Stimulated activated CD4-positive, alpha-beta T cell treated with anti-CD3 and anti-CD28 coated beads, Interleukin-1b, Interleukin-23, amount 100 ng/mL, for 24 hours (primary cell): ENCODE results near the gene GLIPR1L1.
"Not testable (repeated sequence)": the region's sequence is repeated elsewhere in the genome, so short reads cannot be mapped to it uniquely, and the experiment has no call there.

Experiments used
- DNase-seq, 4 experiments: peaks; one replicate each; pipeline ENCODE4 v3.0.0-alpha.2; 2020; ENCODE audit warnings: low read depth in 4 of 4, low spot score in 1 of 4

Gene GLIPR1L1, protein sequence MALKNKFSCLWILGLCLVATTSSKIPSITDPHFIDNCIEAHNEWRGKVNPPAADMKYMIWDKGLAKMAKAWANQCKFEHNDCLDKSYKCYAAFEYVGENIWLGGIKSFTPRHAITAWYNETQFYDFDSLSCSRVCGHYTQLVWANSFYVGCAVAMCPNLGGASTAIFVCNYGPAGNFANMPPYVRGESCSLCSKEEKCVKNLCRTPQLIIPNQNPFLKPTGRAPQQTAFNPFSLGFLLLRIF

DNA sequence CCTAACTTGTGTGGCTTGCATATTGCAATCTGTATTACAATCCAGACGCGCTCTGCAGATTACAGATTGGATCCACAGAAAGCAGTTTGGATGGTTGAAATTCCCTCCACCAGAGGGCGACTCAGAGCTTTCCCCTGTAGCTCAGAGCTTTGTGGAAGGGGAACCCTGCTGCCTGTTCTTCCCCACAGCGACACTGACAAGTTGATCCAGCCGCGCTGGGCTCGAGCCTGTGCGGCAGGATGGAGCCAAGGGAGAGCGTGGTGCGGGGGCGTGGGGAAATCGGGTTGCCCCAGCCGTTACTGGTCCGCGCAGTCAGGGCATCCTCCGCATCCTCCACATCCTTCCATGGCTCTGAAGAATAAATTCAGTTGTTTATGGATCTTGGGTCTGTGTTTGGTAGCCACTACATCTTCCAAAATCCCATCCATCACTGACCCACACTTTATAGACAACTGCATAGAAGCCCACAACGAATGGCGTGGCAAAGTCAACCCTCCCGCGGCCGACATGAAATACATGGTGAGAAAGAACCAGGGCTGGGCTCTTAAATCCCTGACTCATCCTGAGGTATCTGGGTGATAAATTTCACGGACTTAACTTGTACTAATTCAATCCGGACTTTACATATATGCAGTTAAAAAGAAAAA is at the start of gene GLIPR1L1:
Gene GLIPR1L1 (plus strand): TSS at position 287 of the 647 bp plus-strand sequence. CDS start 59 bp downstream, at position 346.
- peak; percentile 71 to 73 (median 72) for DNase-seq

DNA sequence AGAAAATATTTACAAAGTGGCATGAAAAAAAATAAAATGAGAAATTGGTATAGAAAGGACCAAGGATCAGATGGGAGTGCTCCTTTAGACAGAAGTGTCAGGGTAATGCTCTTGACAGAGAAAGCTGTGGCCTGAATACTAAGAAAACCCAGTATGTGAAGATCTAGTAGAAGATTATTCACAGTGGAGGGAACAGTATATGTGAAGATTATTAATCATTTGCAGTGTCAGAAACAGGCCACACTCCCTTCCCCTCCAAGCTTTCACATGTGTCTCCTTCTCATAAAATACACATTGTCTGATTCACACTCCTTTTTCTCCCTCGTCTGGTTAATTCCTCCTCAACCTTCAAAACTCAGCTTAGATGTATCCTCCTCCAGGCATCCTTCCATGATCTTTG is 45.6 kb upstream of the GLIPR1L1 start:
- DNase-seq: no peak

DNA sequence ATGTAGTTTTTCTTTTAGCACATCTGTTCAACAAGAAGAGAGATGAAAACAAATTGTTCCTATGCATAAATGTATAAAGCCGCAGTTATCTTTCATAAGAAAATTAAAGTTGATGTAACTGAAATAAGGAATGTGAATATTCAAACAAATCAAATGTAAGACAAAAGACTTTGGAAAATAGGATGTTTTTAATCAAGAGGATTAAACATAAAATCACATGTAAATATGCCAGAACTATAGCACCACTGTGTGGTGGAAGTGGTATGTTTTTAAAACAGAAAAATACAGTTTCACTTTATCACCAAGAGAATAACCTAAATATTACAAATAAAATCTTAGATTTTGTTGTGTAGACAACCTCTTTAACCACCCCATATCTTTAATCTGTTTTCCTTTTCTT is 44.7 kb upstream of the GLIPR1L1 start:
- DNase-seq: no peak

DNA sequence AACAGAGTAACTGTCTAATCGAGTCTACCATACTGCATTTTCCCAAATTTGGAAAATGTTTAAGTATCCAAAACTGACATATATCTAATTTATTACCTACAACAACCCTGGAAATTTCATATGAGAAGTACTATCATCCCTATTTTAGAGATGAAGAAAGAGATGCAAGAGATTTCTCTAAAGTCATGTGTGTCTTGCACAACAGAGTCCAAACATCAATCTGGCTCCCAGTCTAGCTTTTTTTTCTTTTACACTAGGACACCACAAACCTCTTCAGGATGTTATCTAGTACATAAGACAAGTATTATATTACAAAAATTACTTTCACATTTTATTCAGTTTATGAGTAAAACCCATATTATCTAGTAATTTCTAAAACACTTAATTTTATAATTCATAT is 43.5 kb upstream of the GLIPR1L1 start:
- no peak for DNase-seq

DNA sequence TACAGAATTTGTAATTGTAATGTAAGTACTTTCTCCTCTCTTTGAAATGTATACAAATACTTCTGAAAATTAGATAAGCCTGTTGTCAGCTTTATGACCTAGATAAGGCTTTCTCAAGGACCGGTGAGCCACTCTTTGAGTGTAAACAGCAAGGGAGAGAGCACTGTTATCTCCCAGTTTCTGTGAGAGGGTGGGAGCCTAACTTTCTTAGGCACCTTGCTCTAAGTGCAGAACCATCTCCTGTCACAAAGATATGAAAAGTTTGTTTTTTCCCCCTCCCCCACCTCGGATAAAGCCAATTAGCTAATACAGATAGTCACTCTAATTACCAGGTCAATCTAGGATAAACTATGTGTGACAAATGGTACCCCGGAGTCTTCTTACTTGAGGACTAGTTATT is 40.1 kb upstream of the GLIPR1L1 start:
- DNase-seq: no peak

DNA sequence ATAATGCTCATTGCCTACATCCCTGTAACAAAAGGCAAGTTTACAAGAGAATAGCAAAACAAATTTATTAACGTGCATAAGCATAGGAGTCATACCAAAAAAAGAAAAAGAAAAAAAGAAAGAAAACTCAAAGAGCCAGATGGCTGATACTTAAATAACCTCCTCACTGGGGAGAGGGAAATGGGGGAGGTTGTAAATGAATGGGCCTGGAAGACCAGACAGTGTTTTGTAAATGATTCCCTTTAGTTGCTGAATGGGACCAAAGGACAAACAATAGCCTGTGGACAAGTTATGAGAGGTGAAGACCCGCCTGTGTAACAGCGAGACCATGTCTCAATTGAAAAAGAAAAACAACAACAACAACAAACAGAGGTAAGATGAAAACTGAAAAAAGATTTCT is 39.7 kb upstream of the GLIPR1L1 start:
- DNase-seq: no peak

DNA sequence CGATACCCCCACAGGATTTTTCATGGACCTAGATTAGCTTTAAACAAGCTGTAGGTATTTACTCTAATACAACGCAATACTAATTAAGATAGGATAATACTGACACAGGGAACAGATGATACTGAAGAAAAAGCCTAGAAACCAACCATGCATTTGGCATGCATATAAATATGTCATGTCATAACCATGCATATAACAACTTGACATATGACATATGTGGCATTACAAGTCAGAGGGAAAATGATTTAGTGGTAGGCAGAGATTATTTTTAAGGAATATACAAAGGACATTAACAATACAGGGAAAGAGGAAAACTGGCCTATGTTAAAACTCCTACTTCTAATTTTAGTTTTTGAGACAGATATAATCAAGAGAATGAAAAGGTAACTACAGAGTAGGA is 32.2 kb upstream of the GLIPR1L1 start:
- no peak for DNase-seq

DNA sequence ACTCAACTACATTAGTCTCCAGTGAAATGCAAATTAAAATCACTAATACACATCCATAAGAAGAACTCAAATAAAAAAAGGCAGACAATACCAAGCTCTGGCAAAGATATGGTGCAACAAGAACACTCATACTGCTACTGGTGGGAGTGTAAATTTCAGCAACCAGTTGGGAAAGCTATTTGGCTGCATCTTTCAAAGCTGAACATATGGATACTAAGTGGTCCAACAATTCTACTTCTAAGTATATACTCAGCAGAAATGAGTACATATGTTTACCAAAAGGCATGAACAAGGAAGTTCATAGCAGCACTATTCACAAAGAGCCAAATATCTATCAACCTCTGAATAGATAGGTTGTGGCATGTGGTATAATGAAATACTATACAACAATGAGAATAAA is 31.7 kb upstream of the GLIPR1L1 start:
- no peak for DNase-seq

DNA sequence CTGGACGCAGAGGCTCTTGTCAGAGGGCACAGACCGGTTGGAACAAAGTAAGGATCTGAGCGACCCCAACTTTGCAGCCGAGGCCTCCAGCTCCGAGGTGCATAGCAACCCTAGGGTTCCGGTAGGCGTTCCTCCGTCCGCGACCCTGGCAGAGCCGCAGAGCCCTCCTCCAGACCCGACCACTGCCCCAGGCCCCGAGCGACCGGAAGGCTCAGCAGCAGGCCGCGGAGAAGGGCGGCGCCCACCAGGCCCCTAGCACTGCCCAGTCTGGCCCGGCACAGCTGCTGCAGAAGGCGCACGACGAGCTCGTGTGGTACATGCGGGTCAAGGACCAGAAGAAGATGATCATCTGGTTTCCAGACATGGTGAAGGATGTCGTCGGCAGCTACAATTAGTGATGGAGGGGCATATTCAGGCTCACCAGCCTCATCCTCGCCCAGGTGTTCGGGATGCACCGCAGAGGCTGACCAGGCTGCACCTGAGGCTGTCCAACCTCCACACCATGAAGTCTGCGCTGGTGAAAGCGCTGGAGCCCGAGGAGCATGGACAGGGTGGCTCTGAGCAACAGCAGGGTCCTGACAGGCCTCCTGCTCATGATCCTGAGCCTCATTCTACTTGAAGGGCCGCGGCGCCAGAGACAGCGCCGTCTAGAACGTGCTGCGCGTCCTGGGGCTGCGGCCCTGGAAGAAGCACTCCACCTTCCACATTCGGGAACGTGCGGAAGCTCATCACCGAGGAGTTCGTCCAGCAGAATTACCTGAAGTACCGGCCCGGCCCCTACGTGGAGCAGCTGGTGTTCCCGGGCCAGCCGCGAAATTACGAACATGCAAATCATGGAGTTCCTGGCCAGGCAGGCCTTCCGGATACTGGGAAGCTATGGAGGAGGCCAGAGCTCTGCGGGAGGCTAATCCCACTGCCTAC is 28.8 kb upstream of the GLIPR1L1 start:
- no peak for DNase-seq

DNA sequence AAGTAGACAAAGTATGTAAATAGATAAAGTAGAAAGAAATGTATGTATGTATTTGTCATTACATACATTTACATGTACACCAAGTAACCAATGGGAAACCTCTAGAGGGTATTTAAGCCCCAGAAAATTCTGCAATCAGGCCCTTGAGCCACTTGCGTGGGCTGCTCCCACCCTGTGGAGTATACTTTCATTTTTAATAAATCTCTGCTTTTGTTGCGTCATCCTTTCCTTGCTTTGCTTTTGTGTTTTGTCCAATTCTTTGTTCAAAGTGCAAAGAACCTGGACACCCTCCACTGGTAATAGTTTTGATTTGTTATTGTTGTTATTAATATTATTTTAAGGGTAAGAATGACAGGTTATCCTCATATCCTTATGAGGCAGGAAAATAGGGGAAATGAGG is 26.2 kb upstream of the GLIPR1L1 start:
- no peak for DNase-seq

DNA sequence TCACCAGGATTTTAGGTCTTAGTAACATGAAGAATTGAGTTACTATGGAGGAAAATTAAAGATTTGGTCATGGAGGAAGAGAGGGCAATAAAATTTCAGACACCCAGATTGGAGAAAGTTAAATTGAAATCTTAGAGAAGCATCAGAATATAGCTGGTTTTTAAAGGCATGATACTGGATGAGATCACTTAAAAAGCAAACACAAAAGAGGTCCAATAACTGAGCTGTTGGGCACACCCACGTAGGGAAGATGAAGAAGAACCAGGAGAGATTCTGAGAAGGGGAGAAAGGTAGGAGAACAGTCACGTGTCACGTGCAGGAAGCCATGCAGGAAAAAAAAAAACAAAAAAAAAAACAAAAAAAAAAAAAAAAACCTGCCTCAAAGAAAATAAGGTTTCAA is 23.1 kb upstream of the GLIPR1L1 start:
- no peak for DNase-seq

DNA sequence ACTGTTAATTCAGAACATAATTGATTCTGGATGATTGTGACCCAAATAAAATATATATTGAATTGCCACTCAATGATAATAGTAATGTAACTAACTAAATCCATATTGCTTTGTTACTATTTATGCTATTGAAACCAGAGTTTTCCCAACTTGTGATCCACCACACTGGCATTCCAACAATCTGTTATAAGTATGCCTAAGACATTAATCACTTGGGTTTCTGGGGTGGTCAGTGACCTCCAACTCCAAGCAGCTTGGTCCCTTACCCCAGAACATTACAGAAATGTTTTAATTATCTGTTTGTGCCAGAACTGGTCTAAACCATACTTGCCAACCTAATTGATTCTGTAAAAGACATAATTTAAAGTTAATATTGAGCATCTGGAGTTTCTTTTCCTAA is 19.0 kb upstream of the GLIPR1L1 start:
- DNase-seq: no peak

DNA sequence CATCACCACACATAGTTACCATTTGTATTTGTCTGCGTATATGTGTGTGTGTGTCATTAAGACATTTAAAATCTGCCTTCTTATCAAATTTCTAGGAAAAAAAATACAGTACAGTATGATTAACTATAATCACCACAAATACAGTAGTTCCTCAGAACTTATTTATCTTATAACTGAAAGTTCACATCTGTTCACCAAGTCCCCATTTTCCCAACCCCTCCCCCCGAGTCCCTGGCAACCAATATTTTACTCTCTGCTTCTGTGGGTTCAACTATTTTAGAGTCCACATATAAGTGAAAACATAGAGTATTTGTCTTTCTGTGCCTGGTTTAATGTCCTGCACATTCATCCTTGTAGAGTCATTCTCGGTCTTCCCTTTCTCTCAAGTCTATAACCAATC is 16.7 kb upstream of the GLIPR1L1 start:
- no peak for DNase-seq

DNA sequence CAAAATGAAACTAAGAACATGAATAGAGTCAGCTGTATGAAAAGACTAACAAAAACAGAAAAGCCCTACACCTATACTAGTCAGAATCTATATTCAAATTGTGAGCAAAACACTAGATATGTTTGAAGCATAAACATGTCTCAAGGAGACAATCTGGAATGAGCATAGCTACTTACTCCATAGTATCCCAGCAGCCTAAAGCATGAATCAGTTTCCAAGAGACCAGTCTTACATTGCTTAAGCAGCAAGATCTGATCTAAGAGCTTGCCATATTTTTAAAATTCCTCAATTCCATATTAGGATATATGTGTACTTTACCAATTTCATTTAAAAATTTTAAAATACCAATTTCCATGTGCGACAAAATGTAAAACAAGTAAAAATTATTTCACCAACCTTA is 12.0 kb upstream of the GLIPR1L1 start:
- no peak for DNase-seq

DNA sequence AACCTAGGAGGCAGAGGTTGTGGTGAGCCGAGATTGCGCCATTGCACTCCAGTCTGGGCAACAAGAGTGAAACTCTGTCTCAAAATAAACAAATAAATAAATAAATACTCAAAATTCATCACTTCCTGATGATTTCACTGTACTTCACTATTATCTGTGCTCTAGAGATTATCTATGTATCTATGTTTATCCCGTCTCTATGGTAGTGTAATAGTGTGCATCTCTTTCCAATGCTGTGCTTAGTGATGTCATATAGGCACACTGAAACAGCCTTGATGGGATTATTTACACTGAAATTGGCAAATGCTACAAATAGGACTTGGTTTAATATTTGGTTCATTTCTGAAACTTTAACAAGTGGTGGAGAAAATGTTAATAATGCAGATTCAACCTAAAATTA is 10.8 kb upstream of the GLIPR1L1 start:
- no peak for DNase-seq

DNA sequence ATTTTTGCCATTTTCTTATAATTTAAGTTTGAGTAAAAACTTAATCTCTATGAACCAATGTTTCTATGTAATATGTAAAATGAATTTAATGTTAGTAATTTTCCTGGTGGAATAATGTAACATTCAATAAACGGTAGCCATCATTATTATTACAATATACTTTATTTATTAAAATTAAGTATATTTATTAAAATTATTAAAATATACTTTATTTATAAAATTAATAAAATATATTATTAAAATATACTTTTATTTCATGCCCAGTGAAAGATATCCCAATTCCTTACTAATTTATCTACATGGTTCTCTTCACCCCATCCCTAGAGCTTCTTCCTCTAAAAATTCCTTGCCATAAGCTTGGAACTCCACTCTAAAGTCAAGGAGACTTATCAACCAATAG is 6.8 kb upstream of the GLIPR1L1 start:
- DNase-seq: no peak

DNA sequence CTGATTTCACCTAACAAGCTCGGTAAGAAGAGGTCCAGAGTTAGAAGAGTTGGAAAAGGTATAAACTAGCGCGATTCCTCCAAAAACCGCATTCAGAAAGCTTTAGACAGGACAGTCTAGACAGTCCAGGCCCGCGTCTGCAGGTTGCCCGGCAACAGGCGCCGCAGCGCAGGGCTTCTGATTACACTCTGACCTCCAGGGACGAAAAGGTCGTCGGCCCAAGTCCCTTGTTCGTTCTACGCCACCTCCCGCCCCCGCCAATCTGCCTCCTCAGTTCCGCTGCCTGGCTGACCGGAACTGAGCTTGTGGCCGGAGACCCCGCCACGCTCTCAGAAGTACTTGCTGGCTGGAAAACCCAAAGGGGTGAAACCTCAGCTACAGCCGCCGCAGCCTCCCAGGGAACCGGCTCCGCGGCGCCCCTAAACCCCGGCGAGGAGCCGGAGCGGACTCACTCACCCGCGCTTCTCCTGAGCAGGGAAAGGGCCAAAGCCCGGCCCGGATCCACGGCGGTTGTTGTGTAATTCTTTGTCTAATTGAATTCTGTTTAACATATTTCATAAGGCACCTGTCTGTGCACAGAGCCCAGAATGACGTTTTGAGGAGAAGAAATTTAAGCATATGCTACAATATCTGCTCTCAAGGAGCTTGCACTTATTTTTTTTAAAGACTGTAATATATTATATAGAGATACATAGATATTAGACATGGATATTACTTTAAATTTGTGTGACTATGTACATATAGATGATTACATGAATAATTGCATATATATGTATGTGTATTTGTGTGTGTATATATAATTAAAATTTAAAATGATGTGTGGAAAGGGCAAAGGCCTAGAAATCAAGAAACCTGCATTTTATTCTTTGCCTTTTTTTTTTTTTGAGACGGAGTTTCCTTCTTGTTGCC is 4.3 kb upstream of the GLIPR1L1 start, which contains the start of gene CAPS2:
Gene CAPS2 (minus strand): TSS at position 407 of the 909 bp plus-strand sequence. CDS start 3,826 bp downstream, outside the sequence.
- DNase-seq: peak; percentile 17 to 40 (median 28)

DNA sequence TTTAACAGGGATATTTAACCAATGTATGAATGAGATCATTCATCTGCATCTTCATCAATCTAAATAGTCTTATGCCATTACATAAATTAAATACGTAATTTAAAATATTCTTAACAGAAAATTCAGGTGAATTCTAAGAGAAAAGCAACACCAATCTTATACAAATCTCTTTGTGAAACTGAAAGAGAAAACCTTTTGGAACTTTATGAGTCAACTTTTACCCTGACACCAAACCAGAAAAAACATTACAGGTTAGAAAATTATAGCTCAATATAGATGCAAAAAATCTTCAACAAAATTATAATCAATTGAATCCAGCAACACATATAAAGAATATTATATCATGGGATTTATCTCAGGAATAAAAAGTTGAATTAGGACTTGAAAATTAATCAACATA is 3.4 kb downstream of the GLIPR1L1 start:
- DNase-seq: no peak

DNA sequence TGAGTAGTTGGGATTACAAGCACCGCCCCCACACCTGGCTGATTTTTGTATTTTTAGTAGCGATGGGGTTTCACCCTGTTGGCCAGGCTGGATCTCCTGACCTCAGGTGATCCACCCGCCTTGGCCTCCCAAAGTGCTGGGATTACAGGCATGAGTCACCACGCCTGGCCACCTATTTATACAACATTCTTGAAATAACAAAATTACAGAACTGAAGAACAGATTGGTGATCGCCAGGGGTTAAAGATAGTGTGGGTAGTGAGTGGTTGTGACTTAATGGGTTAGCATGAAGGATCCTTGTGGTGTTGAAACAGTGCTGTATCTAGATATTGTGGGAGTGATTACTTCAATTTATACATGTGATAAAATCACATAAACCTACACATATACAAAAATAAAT is 7.4 kb downstream of the GLIPR1L1 start:
- no peak for DNase-seq

DNA sequence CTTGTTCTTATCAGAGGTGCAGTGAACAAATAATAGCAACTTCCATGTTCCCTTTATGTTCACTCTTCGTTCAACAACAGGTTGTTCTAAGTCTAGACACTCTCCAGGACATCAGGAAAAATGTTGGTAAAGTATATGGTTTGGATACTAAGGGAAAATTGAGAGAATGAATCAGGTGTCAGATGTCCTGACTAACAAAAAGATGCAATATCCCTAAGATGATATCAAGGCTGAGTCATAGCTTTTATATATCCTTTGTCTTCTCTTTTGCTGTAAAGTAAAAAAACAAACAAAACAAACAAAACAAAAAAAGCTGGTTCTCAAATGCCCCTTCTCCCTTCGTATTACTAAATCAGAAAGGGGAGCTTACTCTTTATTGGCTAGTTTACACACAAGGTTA is 11.1 kb downstream of the GLIPR1L1 start:
- no peak for DNase-seq

DNA sequence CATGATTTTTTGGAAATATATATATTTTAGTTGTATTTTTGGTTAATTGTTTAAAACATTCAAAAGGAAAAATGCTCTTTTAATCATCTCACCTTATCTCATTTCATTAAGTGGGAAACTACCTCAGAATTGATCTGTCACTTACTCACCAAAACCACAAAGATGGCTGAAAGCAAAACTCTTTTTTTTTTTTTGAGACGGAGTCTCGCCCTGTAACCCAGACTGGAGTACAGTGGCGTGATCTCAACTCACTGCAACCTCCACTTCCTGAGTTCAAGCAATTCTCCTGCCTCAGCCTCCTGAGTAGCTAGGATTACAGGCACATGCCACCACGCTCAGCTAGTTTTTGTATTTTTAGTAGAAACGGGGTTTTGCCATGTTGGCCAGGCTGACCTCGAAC is 11.7 kb downstream of the GLIPR1L1 start:
- DNase-seq: not testable (repeated sequence)
